ENCODE data around the gene PPP1R13B. TPM values are rescaled to one million over a fixed set of nuclear protein-coding genes. Genes with fewer than 3 reads are reported as not detected.

PPP1R13B gene
- polyA plus RNA-seq, 1 of the 3 experiments (the other 2 are of a cell fraction) = 5.7 TPM

GRCh38 chr14:103816991-103817390 lies 30.4 kb downstream of the PPP1R13B start (continued):
- TF ChIP-seq REST (IDR thresholded peaks at IDR 0.05; ENCODE audit: low read depth, low read length) (no peak), EP300 (IDR thresholded peaks at IDR 0.05; ENCODE audit: borderline replicate concordance in 1 of 2, low read depth in 1 of 2, low read length in 1 of 2) (peak in 1 of 2 experiments; percentile 98; a peak in 2 of 4 replicates), FOXJ3 (CRISPR knock-in tag; IDR thresholded peaks at IDR 0.05) (peak; percentile 80), TCF12 (IDR thresholded peaks at IDR 0.05) (peak; percentile 70), YY1 (IDR thresholded peaks at IDR 0.05; ENCODE audit: low read depth) (no peak), JUND (IDR thresholded peaks at IDR 0.05) (no peak), CHD2 (IDR thresholded peaks at IDR 0.05; ENCODE audit: low read length, partially characterized antibody) (peak; percentile 88), ELF1 (IDR thresholded peaks at IDR 0.05) (no peak), GATA2 (CRISPR knock-in tag; IDR thresholded peaks at IDR 0.05) (peak; percentile 97), GABPA (IDR thresholded peaks at IDR 0.05; ENCODE audit: low read depth) (no peak), EZH2phosphoT487 (IDR thresholded peaks at IDR 0.05; ENCODE audit: borderline replicate concordance, low read depth) (no peak), POLR2AphosphoS5 (IDR thresholded peaks at IDR 0.05; ENCODE audit: low read depth, low read length) (peak; percentile 57), RFX5 (IDR thresholded peaks at IDR 0.05; ENCODE audit: low read length) (0 out of 2 replicates have a peak, but pooled peaks have one; percentile 45), MXI1 (IDR thresholded peaks at IDR 0.05; ENCODE audit: low read depth, low read length) (0 out of 2 replicates have a peak, but pooled peaks have one; percentile 37), FOSL2 (IDR thresholded peaks at IDR 0.05; ENCODE audit: borderline replicate concordance, low read depth) (no peak), MEF2A (IDR thresholded peaks at IDR 0.05; ENCODE audit: borderline replicate concordance, low read depth) (no peak), ZBTB33 (IDR thresholded peaks at IDR 0.05; ENCODE audit: borderline replicate concordance, low read depth) (no peak), CTCF (IDR thresholded peaks at IDR 0.05) (no peak)
- TF ChIP-seq, protein P1, sequence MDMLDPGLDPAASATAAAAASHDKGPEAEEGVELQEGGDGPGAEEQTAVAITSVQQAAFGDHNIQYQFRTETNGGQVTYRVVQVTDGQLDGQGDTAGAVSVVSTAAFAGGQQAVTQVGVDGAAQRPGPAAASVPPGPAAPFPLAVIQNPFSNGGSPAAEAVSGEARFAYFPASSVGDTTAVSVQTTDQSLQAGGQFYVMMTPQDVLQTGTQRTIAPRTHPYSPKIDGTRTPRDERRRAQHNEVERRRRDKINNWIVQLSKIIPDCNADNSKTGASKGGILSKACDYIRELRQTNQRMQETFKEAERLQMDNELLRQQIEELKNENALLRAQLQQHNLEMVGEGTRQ (IDR thresholded peaks at IDR 0.05; ENCODE audit: borderline replicate concordance, low read depth, low read length) = no peak
- TF ChIP-seq, protein P2, sequence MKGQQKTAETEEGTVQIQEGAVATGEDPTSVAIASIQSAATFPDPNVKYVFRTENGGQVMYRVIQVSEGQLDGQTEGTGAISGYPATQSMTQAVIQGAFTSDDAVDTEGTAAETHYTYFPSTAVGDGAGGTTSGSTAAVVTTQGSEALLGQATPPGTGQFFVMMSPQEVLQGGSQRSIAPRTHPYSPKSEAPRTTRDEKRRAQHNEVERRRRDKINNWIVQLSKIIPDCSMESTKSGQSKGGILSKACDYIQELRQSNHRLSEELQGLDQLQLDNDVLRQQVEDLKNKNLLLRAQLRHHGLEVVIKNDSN (IDR thresholded peaks at IDR 0.05; ENCODE audit: borderline replicate concordance, low read depth) = no peak
